Measurements from ENCODE around the gene COA1. TPM values are rescaled to one million over a fixed set of nuclear protein-coding genes. Genes with fewer than 3 reads are reported as not detected.

COA1 gene
- total RNA-seq, 1 experiment from 2014 or later: 151 TPM

GRCh38 chr7:43621729-43622448 lies 107.4 kb downstream of the COA1 start:
- Histone ChIP-seq H3K9me3 (ENCODE audit: insufficient read depth, low read depth) (no peaks in the 10 kb centered on the region), H4K20me1 (ENCODE audit: insufficient read depth) (peaks cover 5% of the 10 kb centered on the region; the same call in 1 of the 2 replicates), H3K4me3 (no peak overlapping the region), H3K4me1 (replicated peaks; ENCODE audit: insufficient read depth) (0 out of 2 replicates have a peak, but pooled peaks cover 5% of the 10 kb centered on the region), H3K79me2 (ENCODE audit: low read depth) (peaks cover 24% of the 10 kb centered on the region; the same call in 1 of the 2 replicates), H3F3A (ENCODE audit: insufficient read depth, low read depth) (peaks cover 77% of the 10 kb centered on the region), H3K27ac (no peak overlapping the region), H3K27me3 (ENCODE audit: insufficient read depth, low read depth) (no peaks in the 10 kb centered on the region), H2AFZ (no peak overlapping the region), H3K36me3 (ENCODE audit: low read depth) (peaks cover 76% of the 10 kb centered on the region), H3K9me2 (ENCODE audit: insufficient read depth) (no peaks in the 10 kb centered on the region), H3K4me2 (no peak overlapping the region)
- CTCF ChIA-PET: no interaction called here
- no peak for DNase-seq
- POLR2A ChIA-PET (ENCODE audit: unreplicated experiment): interaction anchor here (0.5 to 0.6 kb wide), 3 partner anchors 13 to 73 kb away, joined by 3 to 5 read pairs (median 3); no protein-coding TSS in a partner anchor
- no TSS peak for BruUV-seq (replicated peaks)
- TF ChIP-seq CTCF (conservative IDR thresholded peaks at IDR 0.05): no peak
- no peak for TF ChIP-seq EZH2 (IDR thresholded peaks at IDR 0.05; ENCODE audit: low read depth)
- intact Hi-C loops (cut with micrococcal nuclease; ENCODE audit: unreplicated experiment): no loop called here

DNA sequence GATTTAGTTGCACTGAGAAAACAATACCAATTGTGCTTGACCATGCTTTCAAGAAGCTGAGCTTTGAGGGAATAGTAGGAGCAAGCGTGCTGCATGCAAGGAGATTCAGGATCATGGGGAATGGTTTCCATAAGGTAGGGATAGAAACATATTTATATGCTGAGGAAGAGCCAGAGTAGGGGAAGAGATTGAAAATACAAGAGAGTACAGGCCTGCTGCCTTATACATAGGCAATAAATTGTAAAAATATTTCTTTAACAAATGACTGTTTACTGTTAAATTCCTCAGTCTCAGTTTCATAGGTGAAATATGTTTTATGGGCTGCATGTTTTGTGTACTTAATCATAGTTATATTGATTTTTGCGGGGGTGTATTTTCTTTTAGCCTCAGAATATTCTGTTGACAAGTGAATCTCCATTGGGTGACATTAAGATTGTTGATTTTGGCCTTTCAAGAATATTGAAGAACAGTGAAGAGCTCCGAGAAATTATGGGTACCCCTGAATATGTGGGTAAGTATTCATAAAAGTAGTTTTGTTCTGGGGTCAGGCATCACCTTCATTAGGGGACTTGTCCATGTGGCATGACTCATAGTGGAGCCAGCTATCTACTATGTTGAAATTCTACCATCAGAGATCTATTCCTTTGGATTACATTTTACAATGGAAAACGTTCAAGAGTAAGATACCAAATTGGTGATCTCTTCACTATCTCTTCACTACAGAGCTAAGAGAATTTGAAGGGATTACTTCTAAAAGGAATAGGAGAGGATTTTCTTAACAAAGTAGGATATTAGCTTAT lies 109.9 kb downstream of the COA1 start:
- ChIA-PET POLR2A (ENCODE audit: unreplicated experiment) (no interaction called here), CTCF (interaction anchor here (0.6 kb wide), 1 partner anchor 19 kb away, joined by 12 read pairs; no protein-coding TSS in a partner anchor)
- no peak for TF ChIP-seq EZH2 (IDR thresholded peaks at IDR 0.05; ENCODE audit: low read depth)
- no peak for TF ChIP-seq CTCF (conservative IDR thresholded peaks at IDR 0.05)
- peaks cover 70% of the 10 kb centered on the region for H3K36me3 ChIP-seq (ENCODE audit: low read depth)
- intact Hi-C loops (cut with micrococcal nuclease; ENCODE audit: unreplicated experiment): no loop called here
- peaks cover 17% of the 10 kb centered on the region for H4K20me1 ChIP-seq (ENCODE audit: insufficient read depth)
- 0 out of 2 replicates have a peak, but pooled peaks cover 5% of the 10 kb centered on the region for H3K4me1 ChIP-seq (replicated peaks; ENCODE audit: insufficient read depth)
- no peak overlapping the region for H3K27ac ChIP-seq
- no TSS peak for BruUV-seq (replicated peaks)
- H3K9me3 ChIP-seq (ENCODE audit: insufficient read depth, low read depth): no peaks in the 10 kb centered on the region
- peaks cover 63% of the 10 kb centered on the region for H3F3A ChIP-seq (ENCODE audit: insufficient read depth, low read depth)
- H3K4me3 ChIP-seq: no peak overlapping the region
- H2AFZ ChIP-seq: no peak overlapping the region
- peaks cover 24% of the 10 kb centered on the region; the same call in 1 of the 2 replicates for H3K79me2 ChIP-seq (ENCODE audit: low read depth)
- H3K9me2 ChIP-seq (ENCODE audit: insufficient read depth): no peaks in the 10 kb centered on the region
- H3K27me3 ChIP-seq (ENCODE audit: insufficient read depth, low read depth): no peaks in the 10 kb centered on the region
- peak in 1 of 2 experiments; percentile 44 for DNase-seq
- no peak overlapping the region for H3K4me2 ChIP-seq

GRCh38 chr7:43618073-43618472 lies 111.2 kb downstream of the COA1 start:
- H3K36me3 ChIP-seq (ENCODE audit: low read depth): peaks cover 71% of the 10 kb centered on the region
- H3K79me2 ChIP-seq (ENCODE audit: low read depth): peaks cover 35% of the 10 kb centered on the region

More at GRCh38 chr7:43618073-43618472, 111.2 kb downstream of the COA1 start:
- ChIA-PET POLR2A (ENCODE audit: unreplicated experiment) (no interaction called here), CTCF (no interaction called here)
- Histone ChIP-seq H3K27me3 (ENCODE audit: insufficient read depth, low read depth) (no peaks in the 10 kb centered on the region), H3K4me2 (no peak overlapping the region), H3K27ac (no peak overlapping the region), H3K4me1 (replicated peaks; ENCODE audit: insufficient read depth) (0 out of 2 replicates have a peak, but pooled peaks cover 5% of the 10 kb centered on the region), H3K4me3 (no peak overlapping the region), H4K20me1 (ENCODE audit: insufficient read depth) (peaks cover 26% of the 10 kb centered on the region), H3K9me3 (ENCODE audit: insufficient read depth, low read depth) (no peaks in the 10 kb centered on the region), H3K9me2 (ENCODE audit: insufficient read depth) (no peaks in the 10 kb centered on the region), H3F3A (ENCODE audit: insufficient read depth, low read depth) (peaks cover 58% of the 10 kb centered on the region), H2AFZ (no peak overlapping the region)
- TF ChIP-seq CTCF (conservative IDR thresholded peaks at IDR 0.05) (no peak), EZH2 (IDR thresholded peaks at IDR 0.05; ENCODE audit: low read depth) (no peak)
- intact Hi-C loops (cut with micrococcal nuclease; ENCODE audit: unreplicated experiment): no loop called here
- BruUV-seq (replicated peaks): no TSS peak
- DNase-seq: no peak
